Activated gamma-delta T cell treated with Interleukin-2 at 50 U/mL for 16 hours (primary cell): Measurements from ENCODE around the gene SIN3B.

Experiments used
- DNase-seq: peaks from one replicate; pipeline ENCODE4 v3.0.0-alpha.2; 2020

SIN3B gene

DNA sequence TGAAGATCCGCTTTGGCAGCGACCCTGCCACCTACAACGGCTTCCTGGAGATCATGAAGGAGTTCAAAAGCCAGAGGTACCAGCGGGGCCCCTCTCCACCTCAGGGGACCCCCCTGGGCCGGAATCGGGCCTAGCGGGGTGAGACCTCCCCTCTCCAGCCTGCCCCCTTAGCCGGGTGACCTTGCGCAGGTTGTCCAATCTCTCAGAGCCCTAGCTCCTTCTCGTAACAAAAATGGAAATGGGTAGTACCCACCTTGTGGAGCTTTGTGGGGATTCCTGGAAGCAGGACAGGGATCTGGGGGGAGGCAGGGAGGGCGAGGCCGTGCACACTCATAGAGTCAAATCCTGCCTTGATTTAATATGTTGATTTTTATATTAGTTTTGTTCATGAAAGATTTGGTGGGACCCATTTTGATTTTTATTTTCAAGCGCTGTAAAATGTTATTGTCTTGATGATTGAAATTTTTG is 658 bp downstream of the SIN3B start:
- DNase-seq = no peak

DNA sequence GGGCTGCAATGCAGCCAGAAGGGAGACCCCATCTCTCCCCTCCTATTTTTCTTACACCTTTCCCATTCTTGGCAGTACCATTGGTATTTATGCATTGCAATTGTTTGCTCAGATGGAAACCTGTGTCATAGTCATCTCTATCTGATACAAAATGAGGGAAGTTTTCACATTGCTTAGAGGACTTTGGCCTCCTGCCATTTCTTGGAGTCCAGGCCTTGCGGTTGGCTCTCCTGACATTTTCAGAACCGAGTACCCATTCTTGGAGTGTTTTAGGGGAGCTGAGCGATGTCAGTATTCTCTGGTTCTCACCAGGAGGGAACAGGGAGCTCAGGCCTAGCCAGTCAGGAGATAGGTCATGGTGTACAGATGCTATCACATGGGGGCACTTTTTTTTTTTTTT is 1.5 kb downstream of the SIN3B start:
- no peak for DNase-seq

GRCh38 chr19:16831531-16831930 is 2.3 kb downstream of the SIN3B start:
- DNase-seq = no peak

DNA sequence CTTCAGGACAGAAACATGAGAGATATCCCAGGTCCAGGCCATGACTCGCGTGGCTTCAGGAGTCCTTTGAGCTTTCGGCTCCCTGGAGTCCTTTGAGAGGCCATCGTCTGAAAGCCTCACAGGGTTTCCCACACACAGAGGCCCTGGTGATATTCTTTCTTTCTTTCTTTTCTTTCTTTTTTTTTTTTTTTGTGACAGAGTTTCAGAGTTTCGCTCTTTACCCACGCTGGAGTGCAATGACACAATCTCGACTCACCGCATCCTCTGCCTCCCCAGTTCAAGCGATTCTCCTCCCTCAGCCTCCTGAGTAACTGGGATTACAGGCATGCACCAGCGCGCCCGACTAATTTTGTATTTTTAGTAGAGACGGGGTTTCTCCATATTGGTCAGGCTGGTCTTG is 5.5 kb downstream of the SIN3B start:
- DNase-seq = no peak

GRCh38 chr19:16836115-16837034 is 7.2 kb downstream of the SIN3B start:
- no peak for DNase-seq

- no peak for DNase-seq
Observed at GRCh38 chr19:16837035-16837362, 7.8 kb downstream of the SIN3B start.

- no peak for DNase-seq
Observed at GRCh38 chr19:16841391-16841926, 12.3 kb downstream of the SIN3B start.

DNA sequence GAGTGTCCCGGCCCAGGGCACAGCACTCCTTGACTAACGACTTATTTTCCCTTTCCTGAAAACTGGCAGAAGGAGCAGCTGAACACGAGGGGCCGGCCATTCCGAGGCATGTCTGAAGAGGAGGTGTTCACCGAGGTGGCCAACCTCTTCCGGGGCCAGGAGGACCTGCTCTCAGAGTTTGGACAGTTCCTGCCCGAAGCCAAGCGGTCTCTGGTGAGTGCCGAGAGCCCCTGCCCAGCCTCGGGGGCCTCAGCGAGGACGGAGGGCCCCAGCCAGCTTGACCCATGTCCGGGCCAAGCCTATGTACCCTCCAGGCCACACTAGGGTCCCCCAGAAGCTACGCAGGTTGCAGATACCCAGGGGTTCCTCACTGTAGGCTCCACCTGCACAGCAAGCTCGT is 17.7 kb downstream of the SIN3B start:
- DNase-seq = no peak

DNA sequence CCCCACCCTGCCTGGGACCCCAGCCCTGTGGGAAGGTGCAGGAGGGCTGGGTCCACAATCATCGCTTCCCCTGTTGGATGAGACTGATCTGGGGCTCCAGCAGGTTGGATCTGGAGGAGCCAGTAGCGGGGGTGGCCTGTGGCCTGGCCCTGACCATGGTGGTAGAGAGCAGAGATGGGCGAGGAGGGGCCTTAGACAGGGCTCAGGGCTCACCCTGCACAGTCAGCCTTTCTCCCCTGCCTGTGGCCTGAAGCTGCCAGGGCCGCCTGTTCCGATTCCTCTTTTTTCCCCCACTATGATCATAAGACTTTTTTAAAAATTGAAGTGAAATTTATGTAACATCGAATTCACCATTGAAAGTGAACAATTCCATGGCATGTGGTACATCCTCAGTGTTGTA is 18.2 kb downstream of the SIN3B start:
- no peak for DNase-seq

GRCh38 chr19:16849168-16849567 is 20.0 kb downstream of the SIN3B start:
- DNase-seq = no peak

- no peak for DNase-seq
Observed at GRCh38 chr19:16850133-16850532, 20.9 kb downstream of the SIN3B start.

DNA sequence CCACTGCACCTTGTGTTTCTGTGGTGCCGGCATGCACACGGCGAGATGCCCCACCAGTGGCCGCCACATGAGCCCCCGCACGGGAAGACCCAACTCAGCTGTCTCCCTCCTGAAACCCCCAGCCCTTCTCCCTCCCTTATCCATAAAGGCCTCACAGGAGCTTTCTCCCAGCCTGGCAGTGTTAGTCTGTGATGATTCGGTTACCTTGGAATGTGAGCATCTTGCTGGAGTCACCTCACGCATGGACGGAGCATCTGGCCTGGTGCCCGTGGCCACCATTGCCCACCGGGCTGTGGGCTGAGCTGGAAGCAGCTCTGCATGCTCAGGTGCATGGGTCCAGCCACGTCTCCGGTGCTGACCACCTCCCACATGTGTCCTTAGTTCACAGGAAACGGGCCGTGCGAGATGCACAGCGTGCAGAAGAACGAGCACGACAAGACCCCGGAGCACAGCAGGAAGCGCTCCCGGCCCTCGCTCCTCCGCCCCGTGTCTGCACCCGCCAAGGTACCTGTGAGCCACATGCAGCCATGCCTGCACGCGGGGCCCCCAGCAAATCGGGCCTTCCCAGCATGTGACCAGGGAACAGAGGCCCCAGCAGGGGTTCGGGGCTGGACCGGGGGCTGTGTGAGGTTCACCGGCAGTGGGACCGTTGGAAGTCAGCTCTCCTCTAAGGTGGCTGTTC is 22.0 kb downstream of the SIN3B start:
- no peak for DNase-seq

- DNase-seq = no peak
Observed at GRCh38 chr19:16853066-16853465, 23.9 kb downstream of the SIN3B start.

DNA sequence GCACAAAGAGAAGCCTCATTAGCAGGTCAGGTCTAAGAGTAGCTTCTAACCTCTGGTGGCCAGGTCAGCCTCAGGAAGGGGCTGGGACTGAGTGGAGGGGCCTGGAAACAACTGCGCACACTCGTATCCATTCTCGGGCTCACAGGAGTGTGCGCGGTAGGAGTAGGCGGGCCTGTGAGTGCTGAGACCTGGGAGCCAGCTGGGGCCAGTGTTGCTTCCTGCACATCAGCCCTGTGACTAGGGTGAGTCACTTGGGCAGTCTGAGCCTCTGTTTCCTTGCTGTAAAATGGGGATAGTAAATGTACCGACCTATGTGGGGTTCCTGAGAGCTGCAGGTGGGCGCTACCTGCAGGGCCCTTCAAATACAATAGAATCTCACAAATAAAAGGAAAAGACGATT is 26.9 kb downstream of the SIN3B start:
- no peak for DNase-seq

- DNase-seq = no peak
Observed at GRCh38 chr19:16859626-16860025, 30.4 kb downstream of the SIN3B start.

GRCh38 chr19:16860118-16860517 is 30.9 kb downstream of the SIN3B start:
- no peak for DNase-seq

DNA sequence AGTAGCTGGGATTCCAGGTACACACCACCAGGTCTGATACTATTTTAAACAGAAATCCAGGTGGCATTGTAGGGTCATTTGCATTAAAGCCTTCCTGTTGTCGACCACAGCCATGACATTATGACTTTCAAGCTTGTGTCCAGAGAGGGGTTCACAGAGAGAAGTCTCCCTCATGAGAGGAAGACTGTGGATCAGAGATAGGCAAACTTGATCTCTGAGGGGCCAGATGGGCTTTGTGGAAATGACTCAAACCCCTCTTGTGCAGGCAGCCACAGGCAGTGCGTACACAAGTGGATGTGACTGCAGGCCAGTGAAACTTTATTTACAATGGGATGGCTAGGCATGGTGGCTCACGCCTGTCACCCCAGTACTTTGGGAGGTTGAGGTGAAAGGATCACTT is 31.8 kb downstream of the SIN3B start:
- no peak for DNase-seq

- DNase-seq = no peak
Observed at GRCh38 chr19:16861834-16862233, 32.6 kb downstream of the SIN3B start.

DNA sequence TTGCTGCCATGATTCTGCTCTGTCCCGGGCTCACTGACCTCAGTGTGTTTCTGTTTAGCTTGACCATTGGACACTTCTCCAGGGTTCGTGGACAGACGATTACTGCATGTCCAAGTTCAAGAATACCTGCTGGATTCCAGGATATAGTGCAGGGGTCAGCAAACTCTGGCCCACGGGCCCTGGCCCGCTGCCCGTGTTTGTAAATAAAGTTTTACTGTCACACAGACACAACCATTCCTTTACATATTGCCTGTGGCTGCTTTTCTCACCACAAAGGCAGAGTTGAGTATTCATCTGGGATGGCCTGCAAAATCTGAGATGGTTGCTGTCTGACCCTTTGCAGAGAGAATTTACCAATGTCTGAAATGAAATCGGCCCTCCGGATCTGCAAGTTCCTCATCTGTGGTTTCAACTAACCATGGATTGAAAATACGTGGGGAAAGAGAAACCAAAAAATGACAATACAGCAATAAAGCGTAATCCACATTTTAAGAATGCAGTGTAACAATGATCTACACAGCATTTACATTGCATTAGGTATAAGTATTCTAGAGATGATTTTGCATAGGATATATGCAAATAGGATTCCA is 33.7 kb downstream of the SIN3B start:
- no peak for DNase-seq

DNA sequence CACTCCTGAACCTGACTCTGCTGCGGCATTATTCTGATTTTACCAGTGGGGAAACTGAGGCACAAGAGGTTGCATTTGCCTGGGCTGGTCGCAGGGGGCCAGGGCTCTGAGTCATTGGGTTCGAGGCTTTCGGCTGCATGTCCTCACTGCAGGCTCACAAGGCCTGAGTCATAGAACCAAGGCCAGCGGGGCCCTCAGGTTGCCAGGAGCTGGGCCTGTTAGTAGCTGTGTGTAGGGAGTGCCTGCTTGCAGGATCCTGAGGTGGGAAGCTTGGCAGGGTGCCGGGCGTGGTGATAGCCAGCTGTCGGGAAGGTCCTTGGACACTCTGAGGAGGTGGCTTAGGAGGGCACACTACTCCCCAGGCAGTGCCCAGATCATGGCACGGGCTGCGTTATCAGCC is 38.0 kb downstream of the SIN3B start:
- no peak for DNase-seq

DNA sequence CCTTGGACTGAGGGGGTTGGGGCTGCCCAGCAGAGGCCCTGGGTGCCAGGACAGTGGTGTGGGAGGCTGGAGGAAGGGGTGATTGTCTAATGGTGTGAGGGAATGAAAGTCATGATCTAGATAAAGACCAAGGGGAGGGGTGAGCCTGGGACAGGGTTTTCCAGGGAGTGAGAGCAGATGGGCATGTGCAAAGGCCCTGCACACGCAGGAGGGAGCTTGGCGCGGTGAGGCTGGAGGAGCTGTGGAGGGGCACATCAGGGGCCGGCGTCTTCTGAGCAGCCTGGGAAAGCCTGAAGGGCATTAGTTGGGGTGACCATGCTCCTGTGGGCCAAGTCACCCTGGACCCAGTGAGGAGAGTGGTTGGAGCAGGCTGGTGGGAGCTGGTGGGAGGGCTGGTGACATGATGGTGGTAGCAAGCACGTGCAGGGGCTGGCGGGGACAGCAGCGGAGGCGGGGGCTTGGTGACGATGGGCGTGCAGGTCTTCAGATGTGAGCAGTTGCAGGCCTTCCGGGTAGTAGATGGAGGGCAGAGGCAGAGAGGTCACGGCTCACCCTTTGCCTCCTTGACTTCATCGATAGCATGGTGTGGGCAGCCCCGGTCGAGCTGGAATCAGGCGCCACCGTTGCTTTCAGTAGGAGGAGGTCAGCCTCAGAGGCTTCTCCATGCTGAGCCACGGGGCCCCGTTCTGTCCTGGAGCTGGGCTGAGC is 39.4 kb downstream of the SIN3B start:
- DNase-seq = no peak

DNA sequence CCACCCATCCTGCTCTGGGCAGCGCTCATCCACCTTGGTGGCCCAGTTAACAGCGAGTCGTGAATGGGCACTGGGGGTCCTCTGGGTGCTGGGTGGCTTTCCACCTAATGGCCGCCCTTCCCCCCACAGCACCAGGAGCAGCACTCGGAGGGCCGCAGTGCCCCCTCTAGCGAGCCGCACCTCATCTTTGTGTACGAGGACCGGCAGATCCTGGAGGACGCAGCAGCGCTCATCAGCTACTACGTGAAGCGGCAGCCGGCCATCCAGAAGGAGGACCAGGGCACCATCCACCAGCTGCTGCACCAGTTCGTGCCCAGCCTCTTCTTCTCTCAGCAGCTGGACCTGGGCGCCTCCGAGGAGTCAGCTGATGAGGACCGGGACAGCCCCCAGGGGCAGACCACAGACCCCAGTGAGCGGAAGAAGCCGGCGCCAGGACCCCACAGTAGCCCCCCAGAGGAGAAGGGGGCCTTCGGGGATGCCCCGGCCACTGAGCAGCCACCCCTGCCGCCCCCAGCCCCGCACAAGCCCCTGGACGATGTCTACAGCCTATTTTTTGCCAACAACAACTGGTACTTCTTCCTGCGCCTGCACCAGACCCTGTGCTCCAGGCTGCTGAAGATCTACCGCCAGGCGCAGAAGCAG is 40.3 kb downstream of the SIN3B start:
- no peak for DNase-seq

DNA sequence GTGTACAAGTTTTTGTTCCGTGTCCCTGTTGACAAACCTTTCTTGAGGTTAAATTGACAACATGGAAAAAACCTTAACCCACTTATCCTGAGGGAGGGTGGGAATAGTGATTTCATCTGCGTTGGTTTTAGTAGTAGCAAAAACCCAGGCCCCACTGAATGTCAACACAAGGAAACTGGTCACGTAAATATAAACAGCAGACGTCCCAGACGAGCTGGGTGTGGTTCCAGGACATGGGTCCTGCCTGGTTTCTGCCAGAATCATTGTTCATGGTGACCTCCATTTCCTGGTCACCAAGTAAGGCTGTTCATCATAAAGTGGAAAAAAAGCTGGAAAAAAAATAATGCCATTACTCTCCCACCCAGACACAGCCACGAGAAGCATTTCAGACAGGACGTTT is 42.7 kb downstream of the SIN3B start:
- no peak for DNase-seq
